ENCODE data around the gene HMX2.

The HMX2 gene

DNA sequence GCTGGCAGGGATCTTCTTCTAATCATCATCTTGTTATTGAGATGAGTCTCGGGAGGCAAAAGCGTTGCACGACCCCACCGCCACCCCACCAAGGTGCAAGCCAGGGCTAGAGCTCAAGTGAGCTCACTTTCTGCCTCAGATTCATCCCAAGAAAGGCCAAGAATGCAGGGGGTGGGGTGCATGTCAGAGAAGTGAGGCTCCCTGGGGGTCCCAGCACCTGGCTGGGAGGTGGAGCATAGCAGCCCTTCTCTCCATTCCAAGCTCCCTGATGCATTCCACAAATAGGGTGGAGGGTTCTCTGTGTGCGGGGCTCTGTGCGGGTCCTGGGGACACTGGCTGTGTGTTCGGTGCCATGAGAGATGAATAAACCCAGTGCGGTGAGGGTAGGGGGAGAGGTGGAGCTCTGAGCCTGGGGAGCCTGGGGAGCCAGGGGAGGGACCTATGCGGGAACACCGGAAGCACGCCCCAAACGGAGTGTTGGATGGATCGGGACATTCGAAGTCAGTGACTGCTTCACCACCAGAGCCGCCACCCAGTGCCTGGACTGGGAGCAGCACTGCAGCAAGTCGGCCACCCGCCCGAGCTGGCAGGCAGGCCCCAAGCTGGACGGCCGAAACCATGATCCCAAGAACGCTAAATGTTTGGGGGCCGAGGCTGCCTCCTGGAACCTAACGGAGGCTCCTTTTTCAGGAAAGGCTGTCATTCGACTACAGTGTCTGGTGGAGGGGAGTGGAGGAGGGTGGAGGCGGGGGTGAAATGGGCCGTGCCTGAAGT is 30.1 kb upstream of the HMX2 start:
- DNase-seq (ENCODE audit: low read depth) = no peak
- TF ChIP-seq CTCF (conservative IDR thresholded peaks at IDR 0.05; ENCODE audit: low read depth, low read length) = no peak
- H3K4me3 ChIP-seq (ENCODE audit: low read length) = no peak overlapping the region

GRCh38 chr10:123119081-123119480 is 28.9 kb upstream of the HMX2 start:
- DNase-seq (ENCODE audit: low read depth) = no peak
- H3K4me3 ChIP-seq (ENCODE audit: low read length) = no peak overlapping the region
- no peak for TF ChIP-seq CTCF (conservative IDR thresholded peaks at IDR 0.05; ENCODE audit: low read depth, low read length)

GRCh38 chr10:123126246-123126645 is 21.7 kb upstream of the HMX2 start:
- TF ChIP-seq CTCF (conservative IDR thresholded peaks at IDR 0.05; ENCODE audit: low read depth, low read length) = no peak
- DNase-seq (ENCODE audit: low read depth) = no peak
- H3K4me3 ChIP-seq (ENCODE audit: low read length) = no peak overlapping the region

DNA sequence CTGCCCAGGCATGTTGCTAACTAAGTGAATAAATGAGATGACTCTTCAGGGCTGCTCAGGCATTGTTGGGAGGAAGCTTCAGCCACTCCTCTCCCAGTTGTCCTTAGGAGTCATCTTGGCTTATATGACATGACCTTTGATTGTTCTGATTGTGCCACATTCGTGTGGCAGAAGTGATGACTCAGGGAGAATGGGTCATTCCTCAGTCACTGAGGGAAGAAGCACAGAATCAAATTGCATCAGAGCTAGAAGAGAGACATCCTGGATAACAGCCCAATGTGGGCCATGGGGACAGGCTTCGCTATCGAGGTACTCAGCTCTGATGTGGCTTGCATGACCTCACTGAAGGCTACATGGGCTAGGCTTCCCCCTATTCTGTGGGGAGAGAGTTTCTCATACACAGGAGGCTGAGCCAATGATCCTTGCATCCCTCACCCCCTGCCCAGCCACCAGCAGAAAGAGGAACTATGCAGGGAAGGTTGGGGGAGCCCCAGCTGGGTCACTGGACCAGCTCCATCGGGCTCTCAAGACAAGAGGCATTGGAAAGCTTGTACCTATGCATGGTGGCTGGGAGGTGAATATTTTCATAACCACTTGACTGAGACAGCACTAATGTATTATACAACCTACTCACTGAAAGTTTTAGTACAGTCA is 18.2 kb upstream of the HMX2 start:
- no peak overlapping the region for H3K4me3 ChIP-seq (ENCODE audit: low read length)
- TF ChIP-seq CTCF (conservative IDR thresholded peaks at IDR 0.05; ENCODE audit: low read depth, low read length) = no peak
- DNase-seq (ENCODE audit: low read depth) = no peak

DNA sequence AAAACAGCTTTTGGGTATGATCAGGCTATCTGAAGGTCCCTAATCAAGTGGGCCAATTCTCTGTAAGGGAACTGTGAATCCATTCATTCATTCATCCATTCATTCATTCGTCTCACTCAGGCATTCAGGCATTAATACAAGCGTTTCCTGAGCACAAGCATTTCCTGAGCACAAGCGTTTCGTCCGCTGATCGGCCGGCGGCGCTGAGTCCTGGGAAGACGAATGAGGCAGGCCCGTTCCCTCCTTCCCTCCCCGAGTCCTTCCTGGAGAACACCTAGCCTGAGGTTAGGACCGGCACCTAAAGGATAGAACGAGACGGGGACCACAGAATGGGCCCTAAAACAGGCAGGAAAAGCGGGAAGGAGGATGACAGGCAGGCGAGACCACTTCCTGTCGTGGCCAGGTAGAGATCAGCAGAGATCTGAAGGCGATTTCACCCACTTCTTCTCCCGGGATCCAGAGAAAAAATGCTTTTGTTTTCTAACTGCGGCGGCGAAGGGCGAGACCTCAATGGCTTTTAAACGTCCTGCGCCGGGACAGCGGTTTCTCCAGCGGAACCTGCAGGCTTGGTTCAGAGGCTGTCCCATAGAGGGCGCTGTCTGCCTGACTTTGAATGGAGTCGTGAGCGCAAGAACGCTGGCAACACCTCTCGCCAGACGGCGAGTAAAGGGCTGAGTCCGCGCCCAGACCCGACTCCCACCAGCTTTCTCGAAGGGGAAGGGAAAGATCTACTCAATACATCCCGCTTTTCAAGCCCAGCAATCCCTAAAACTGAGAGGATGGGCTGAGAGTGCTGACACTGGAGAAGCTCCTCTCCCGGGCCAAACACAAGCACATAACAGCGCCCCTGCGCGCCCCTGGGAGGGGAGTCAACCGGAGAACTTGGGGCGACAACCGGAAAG is 15.1 kb upstream of the HMX2 start:
- peak; percentile 33 for DNase-seq (ENCODE audit: low read depth)
- H3K4me3 ChIP-seq (ENCODE audit: low read length) = peak overlapping the region; percentile 24
- peak; percentile 96 for TF ChIP-seq CTCF (conservative IDR thresholded peaks at IDR 0.05; ENCODE audit: low read depth, low read length)

- no peak for DNase-seq (ENCODE audit: low read depth)
- no peak overlapping the region for H3K4me3 ChIP-seq (ENCODE audit: low read length)
- no peak for TF ChIP-seq CTCF (conservative IDR thresholded peaks at IDR 0.05; ENCODE audit: low read depth, low read length)
Observed at GRCh38 chr10:123133541-123134342, 14.2 kb upstream of the HMX2 start.

Measured in retinal pigment epithelial cell (primary cell).